Measurements from ENCODE around the gene RGS21. TPM values are rescaled to one million over a fixed set of nuclear protein-coding genes. Genes with fewer than 3 reads are reported as not detected.
A peak's percentile ranks its signal among the peaks of the same experiment; 100 is the strongest.

The RGS21 gene
- polyA plus RNA-seq, 3 donors, result not detected

DNA sequence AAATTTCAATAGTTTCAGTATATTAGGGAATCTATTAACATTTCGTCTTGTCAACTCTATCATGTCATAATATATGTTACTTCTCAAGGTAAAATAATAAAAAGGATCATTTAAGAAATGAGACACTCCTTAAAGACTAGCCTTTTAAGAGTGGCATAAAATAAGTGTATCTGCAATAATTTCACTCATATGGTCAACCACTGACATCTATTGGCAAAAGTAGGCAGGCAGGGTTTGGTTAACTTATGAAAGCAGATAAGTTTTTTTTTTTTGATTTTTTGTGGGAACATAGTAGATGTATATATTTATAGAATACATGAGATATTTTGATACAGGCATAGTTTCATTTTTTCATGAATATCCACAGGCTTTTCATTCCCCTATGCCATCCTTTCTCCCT is 5.5 kb upstream of the RGS21 start:
- peak; percentile 10 to 22 (median 15) for DNase-seq
- no peaks in the 10 kb centered on the region for H3K27me3 ChIP-seq (ENCODE audit: control insufficient read depth in 2 of 2, insufficient read depth in 2 of 2, low read length in 2 of 2)
- H3K9me3 Mint-ChIP-seq, result peaks cover 5 to 21% (median 13%) of the 10 kb centered on the region in 7 donors
- no peak overlapping the region for H3K27ac Mint-ChIP-seq
- intact Hi-C loops (cut with micrococcal nuclease), result no loop called here
- H3K4me3 Mint-ChIP-seq, result no peak overlapping the region
- no peak overlapping the region for H3K27ac ChIP-seq (ENCODE audit: low read depth in 1 of 2, low read length in 2 of 2)
- H3K36me3 ChIP-seq (replicated peaks in 1 of 2; ENCODE audit: control insufficient read depth in 1 of 2, insufficient read depth in 2 of 2, low read length in 2 of 2), result no peaks in the 10 kb centered on the region
- H4K20me1 ChIP-seq (ENCODE audit: insufficient read depth, low read length), result no peaks in the 10 kb centered on the region
- no peak overlapping the region for H3K4me3 ChIP-seq (replicated peaks in 1 of 3; ENCODE audit: low read depth in 2 of 3, low read length in 3 of 3)
- no peaks in the 10 kb centered on the region for H3K79me2 ChIP-seq (ENCODE audit: insufficient read depth, low read length)
- H3K9me3 ChIP-seq (replicated peaks in 1 of 2; ENCODE audit: control insufficient read depth in 1 of 2, insufficient read depth in 1 of 2, low read length in 2 of 2), result peaks cover 11 to 12% of the 10 kb centered on the region in 2 donors
- no peak overlapping the region for H3K9ac ChIP-seq (ENCODE audit: insufficient read depth, low read length, poor library complexity, severe bottlenecking)
- no peak overlapping the region for H3K4me2 ChIP-seq (replicated peaks; ENCODE audit: extremely low read depth, low read length, poor library complexity, severe bottlenecking)
- TF ChIP-seq, protein P1, sequence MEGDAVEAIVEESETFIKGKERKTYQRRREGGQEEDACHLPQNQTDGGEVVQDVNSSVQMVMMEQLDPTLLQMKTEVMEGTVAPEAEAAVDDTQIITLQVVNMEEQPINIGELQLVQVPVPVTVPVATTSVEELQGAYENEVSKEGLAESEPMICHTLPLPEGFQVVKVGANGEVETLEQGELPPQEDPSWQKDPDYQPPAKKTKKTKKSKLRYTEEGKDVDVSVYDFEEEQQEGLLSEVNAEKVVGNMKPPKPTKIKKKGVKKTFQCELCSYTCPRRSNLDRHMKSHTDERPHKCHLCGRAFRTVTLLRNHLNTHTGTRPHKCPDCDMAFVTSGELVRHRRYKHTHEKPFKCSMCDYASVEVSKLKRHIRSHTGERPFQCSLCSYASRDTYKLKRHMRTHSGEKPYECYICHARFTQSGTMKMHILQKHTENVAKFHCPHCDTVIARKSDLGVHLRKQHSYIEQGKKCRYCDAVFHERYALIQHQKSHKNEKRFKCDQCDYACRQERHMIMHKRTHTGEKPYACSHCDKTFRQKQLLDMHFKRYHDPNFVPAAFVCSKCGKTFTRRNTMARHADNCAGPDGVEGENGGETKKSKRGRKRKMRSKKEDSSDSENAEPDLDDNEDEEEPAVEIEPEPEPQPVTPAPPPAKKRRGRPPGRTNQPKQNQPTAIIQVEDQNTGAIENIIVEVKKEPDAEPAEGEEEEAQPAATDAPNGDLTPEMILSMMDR (IDR thresholded peaks at IDR 0.05), result peak; percentile 79
- no peak overlapping the region for H2AFZ ChIP-seq (ENCODE audit: insufficient read depth, low read depth, low read length, poor library complexity, severe bottlenecking)
- no peaks in the 10 kb centered on the region for H3K36me3 Mint-ChIP-seq
- no peaks in the 10 kb centered on the region for H3K4me1 ChIP-seq (ENCODE audit: control insufficient read depth in 1 of 2, insufficient read depth in 2 of 2, low read length in 2 of 2)
- no CpG with 5 or more reads among the region's 1 CpG for WGBS (ENCODE audit: insufficient coverage)
- no peaks in the 10 kb centered on the region for H3K4me1 Mint-ChIP-seq
- H3K27me3 Mint-ChIP-seq (ENCODE audit: low read depth in 3 of 3), result no peaks in the 10 kb centered on the region

DNA sequence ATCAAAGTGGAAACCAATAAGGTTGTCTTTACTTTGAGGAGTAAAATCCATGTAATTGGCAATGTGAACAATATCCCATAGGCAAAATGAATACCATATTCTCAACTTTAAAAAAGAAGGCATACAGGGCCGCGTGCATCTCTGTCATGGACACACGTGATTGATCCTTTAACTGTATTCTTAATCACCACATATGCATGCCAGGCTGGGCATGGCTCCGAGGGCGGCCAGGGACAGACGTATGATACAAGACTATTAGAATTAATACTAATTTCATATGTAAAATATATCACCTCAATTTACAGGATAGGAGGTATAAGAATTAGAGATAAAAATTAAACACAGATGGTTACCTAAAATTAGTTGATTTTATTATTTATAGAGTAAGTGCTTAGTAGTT is 11.2 kb downstream of the RGS21 start:
- H3K27ac Mint-ChIP-seq, result no peak overlapping the region
- no peaks in the 10 kb centered on the region for H3K36me3 Mint-ChIP-seq
- no CpG with 5 or more reads among the region's 6 CpGs for WGBS (ENCODE audit: insufficient coverage)
- no peak overlapping the region for H3K27ac ChIP-seq (ENCODE audit: low read depth in 1 of 2, low read length in 2 of 2)
- no peaks in the 10 kb centered on the region for H3K4me1 Mint-ChIP-seq
- H3K9me3 ChIP-seq (replicated peaks in 1 of 2; ENCODE audit: control insufficient read depth in 1 of 2, insufficient read depth in 1 of 2, low read length in 2 of 2), result no peaks in the 10 kb centered on the region
- H3K4me2 ChIP-seq (replicated peaks; ENCODE audit: extremely low read depth, low read length, poor library complexity, severe bottlenecking), result no peak overlapping the region
- no peaks in the 10 kb centered on the region for H4K20me1 ChIP-seq (ENCODE audit: insufficient read depth, low read length)
- peaks cover 0 to 3% (median 0%) of the 10 kb centered on the region in 7 donors for H3K9me3 Mint-ChIP-seq
- H3K36me3 ChIP-seq (replicated peaks in 1 of 2; ENCODE audit: control insufficient read depth in 1 of 2, insufficient read depth in 2 of 2, low read length in 2 of 2), result no peaks in the 10 kb centered on the region
- no peak overlapping the region for H3K9ac ChIP-seq (ENCODE audit: insufficient read depth, low read length, poor library complexity, severe bottlenecking)
- H3K27me3 ChIP-seq (ENCODE audit: control insufficient read depth in 2 of 2, insufficient read depth in 2 of 2, low read length in 2 of 2), result no peaks in the 10 kb centered on the region
- H3K4me1 ChIP-seq (ENCODE audit: control insufficient read depth in 1 of 2, insufficient read depth in 2 of 2, low read length in 2 of 2), result no peaks in the 10 kb centered on the region
- intact Hi-C loops (cut with micrococcal nuclease), result no loop called here
- no peak for DNase-seq
- H3K79me2 ChIP-seq (ENCODE audit: insufficient read depth, low read length), result no peaks in the 10 kb centered on the region
- H3K4me3 ChIP-seq (replicated peaks in 1 of 3; ENCODE audit: low read depth in 2 of 3, low read length in 3 of 3), result no peak overlapping the region
- TF ChIP-seq, protein P1 (IDR thresholded peaks at IDR 0.05), result no peak
- H3K4me3 Mint-ChIP-seq, result no peak overlapping the region
- no peak overlapping the region for H2AFZ ChIP-seq (ENCODE audit: insufficient read depth, low read depth, low read length, poor library complexity, severe bottlenecking)
- H3K27me3 Mint-ChIP-seq (ENCODE audit: low read depth in 3 of 3), result peaks cover 0 to 4% (median 2%) of the 10 kb centered on the region in 3 donors

Measured in CD14-positive monocyte (primary cell).